ENCODE data around the gene OST4.
A peak's percentile ranks its signal among the peaks of the same experiment; 100 is the strongest.

The OST4 gene

DNA sequence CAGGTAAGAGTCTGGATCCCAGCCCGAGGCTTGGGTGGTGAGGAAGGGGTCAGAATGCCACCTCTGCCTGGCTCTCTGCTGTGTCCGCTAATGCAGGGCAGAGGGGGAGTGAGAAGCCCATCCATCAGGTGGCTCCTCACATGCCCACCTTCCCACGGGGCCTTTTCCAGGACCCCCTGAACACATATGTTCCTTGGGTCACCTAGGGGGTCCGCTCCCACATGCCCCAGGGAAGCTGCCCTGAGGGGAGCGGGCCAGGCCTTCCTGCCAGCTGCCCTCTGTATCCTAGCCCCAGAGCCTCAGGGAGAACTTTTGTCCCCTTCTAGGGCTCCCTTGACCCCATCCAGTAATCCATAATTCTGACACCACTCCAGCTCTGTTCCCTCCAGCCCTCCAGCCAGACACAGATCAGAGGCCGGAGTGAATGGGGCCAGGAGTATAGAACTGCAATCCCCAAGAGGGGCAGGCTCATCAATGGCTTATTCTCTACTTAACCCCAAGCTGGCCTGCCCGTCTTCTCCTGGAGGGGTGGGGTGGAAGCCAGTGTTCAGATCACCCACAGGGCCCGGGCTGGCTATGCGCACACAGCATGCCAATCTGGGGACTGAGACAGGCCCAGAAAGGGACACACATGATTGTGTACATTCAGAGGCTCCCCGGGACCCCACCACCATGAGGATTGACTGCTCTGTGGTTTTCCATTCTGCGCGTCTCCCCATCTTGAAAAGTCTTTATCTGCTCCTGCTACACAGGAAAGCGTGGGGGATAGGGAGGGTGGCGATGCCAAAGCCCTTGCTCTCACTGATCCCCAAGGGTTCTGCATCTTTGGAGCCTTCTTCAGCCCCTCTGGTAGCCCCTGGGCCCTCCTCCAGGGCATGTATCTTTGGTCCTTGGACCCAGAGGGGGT is 8.0 kb upstream of the OST4 start:
- Histone ChIP-seq H3K4me2 (ENCODE audit: insufficient read depth, low read length, poor library complexity, severe bottlenecking) (no peak overlapping the region), H2BK15ac (ENCODE audit: low read length) (peak overlapping the region; percentile 96), H3K36me3 (replicated peaks in 1 of 2; ENCODE audit: control insufficient read depth in 2 of 2, insufficient read depth in 2 of 2, low read length in 2 of 2) (no peaks in the 10 kb centered on the region), H3K4ac (ENCODE audit: low read length) (peak overlapping the region; percentile 41), H3K79me1 (ENCODE audit: low read depth, low read length) (no peaks in the 10 kb centered on the region), H2AK5ac (ENCODE audit: low read depth, low read length) (peak overlapping the region; percentile 71), H2BK5ac (ENCODE audit: low read length) (peak overlapping the region; percentile 57), H2AFZ (ENCODE audit: low read length) (peak overlapping the region; percentile 88), H3K14ac (ENCODE audit: low read length) (peak overlapping the region; percentile 59), H3K4me3 (ENCODE audit: low read length in 2 of 2) (no peak overlapping the region), H3K27ac (replicated peaks; ENCODE audit: low read length) (no peak overlapping the region), H2BK120ac (ENCODE audit: low read depth, low read length) (peak overlapping the region; percentile 84), H2BK12ac (ENCODE audit: low read length) (peak overlapping the region; percentile 67), H3K18ac (ENCODE audit: low read length) (peak overlapping the region; percentile 84), H4K91ac (ENCODE audit: low read depth, low read length, poor library complexity) (no peak overlapping the region), H3K23ac (ENCODE audit: low read depth, low read length, poor library complexity) (peak overlapping the region; percentile 3), H3K4me1 (ENCODE audit: control insufficient read depth in 2 of 2, insufficient read depth in 1 of 2, low read depth in 1 of 2, low read length in 2 of 2) (peaks cover 12 to 50% of the 10 kb centered on the region in 2 donors), H3K27me3 (ENCODE audit: control insufficient read depth in 3 of 3, insufficient read depth in 3 of 3, low read depth in 1 of 3, low read length in 3 of 3) (no peaks in the 10 kb centered on the region), H3K9ac (ENCODE audit: low read depth, low read length, poor library complexity) (no peak overlapping the region), H3K9me3 (replicated peaks in 1 of 2; ENCODE audit: control insufficient read depth in 2 of 2, insufficient read depth in 1 of 2, low read depth in 1 of 2, low read length in 2 of 2) (no peaks in the 10 kb centered on the region), H4K8ac (ENCODE audit: low read depth, low read length) (no peak overlapping the region)
- no CpG with 5 or more reads among the region's 14 CpGs for WGBS, 2 donors (ENCODE audit: extremely low coverage in 2 of 2, insufficient read length in 2 of 2, insufficient replicate concordance in 1 of 2)
- DNase-seq (ENCODE audit: low spot score) = no peak

DNA sequence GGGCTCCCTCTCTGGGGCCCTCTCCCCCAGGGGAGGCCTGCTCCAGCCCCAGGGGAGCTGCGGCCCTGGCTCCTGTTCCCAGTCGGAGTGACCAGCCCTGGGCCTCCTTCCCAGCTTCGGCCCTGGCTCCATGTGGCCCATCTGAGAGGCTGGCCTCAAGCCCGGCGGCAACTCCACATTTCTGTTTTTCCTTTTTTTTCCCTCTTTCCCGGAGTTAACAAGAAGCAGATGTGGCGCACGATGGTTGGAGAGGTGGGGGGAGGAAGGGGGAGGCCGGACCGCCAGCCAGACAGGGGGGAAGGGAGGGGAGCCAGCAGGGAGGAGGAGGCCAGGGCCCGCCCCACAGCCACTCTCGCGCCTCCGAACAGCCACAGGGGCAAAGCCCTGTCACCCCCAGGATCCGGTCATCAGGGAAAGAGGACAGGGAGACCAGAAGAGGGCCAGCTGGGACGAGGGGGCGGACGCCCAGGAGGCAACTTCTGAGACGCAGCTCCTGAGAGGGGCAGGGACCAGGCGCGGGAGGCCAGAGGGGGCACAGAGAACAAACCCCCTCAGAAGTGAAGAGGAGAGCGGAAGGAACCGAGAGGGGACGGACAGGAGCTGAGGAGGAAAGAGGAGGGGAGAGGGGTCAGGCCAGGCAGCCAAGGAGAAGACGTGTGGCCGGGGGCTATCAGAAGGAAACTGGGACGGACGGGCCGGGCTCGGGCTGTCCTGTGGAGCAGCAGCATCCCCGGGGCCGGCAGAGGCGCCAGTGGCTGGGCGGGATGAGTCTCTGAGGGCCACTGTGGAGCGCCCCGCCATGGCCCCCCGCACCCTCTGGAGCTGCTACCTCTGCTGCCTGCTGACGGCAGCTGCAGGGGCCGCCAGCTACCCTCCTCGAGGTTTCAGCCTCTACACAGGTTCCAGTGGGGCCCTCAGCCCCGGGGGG is 7.1 kb upstream of the OST4 start, which contains the start of gene EMILIN1:
Gene EMILIN1, plus strand, starts transcription at position 349 of the 928 bp plus-strand sequence. Its CDS starts 451 bp downstream, at position 800.
- H3K4me1 ChIP-seq (ENCODE audit: control insufficient read depth in 2 of 2, insufficient read depth in 1 of 2, low read depth in 1 of 2, low read length in 2 of 2) = peaks cover 12 to 48% of the 10 kb centered on the region in 2 donors
- H3K27ac ChIP-seq (replicated peaks; ENCODE audit: low read length) = peak within 1 kb of the TSS; percentile 37
- peak within 1 kb of the TSS; percentile 96 for H2BK15ac ChIP-seq (ENCODE audit: low read length)
- H3K4ac ChIP-seq (ENCODE audit: low read length) = peak within 1 kb of the TSS; percentile 41
- H3K14ac ChIP-seq (ENCODE audit: low read length) = peak within 1 kb of the TSS; percentile 59
- H3K79me1 ChIP-seq (ENCODE audit: low read depth, low read length) = no peaks in the 10 kb centered on the region
- no peak within 1 kb of the TSS for H2BK12ac ChIP-seq (ENCODE audit: low read length)
- H2AFZ ChIP-seq (ENCODE audit: low read length) = peak within 1 kb of the TSS; percentile 88
- no peak within 1 kb of the TSS for H4K8ac ChIP-seq (ENCODE audit: low read depth, low read length)
- peak within 1 kb of the TSS; percentile 84 for H3K18ac ChIP-seq (ENCODE audit: low read length)
- whole genome bisulfite sequencing, 2 donors (ENCODE audit: extremely low coverage in 2 of 2, insufficient read length in 2 of 2, insufficient replicate concordance in 1 of 2) = no CpG with 5 or more reads among the region's 41 CpGs
- H2BK5ac ChIP-seq (ENCODE audit: low read length) = peak within 1 kb of the TSS; percentile 35
- peak within 1 kb of the TSS; percentile 3 for H3K23ac ChIP-seq (ENCODE audit: low read depth, low read length, poor library complexity)
- no peaks in the 10 kb centered on the region for H3K27me3 ChIP-seq (ENCODE audit: control insufficient read depth in 3 of 3, insufficient read depth in 3 of 3, low read depth in 1 of 3, low read length in 3 of 3)
- H3K9ac ChIP-seq (ENCODE audit: low read depth, low read length, poor library complexity) = peak within 1 kb of the TSS; percentile 39
- H2AK5ac ChIP-seq (ENCODE audit: low read depth, low read length) = peak within 1 kb of the TSS; percentile 71
- H3K9me3 ChIP-seq (replicated peaks in 1 of 2; ENCODE audit: control insufficient read depth in 2 of 2, insufficient read depth in 1 of 2, low read depth in 1 of 2, low read length in 2 of 2) = no peaks in the 10 kb centered on the region
- peak within 1 kb of the TSS; percentile 29 for H3K4me2 ChIP-seq (ENCODE audit: insufficient read depth, low read length, poor library complexity, severe bottlenecking)
- no peaks in the 10 kb centered on the region for H3K36me3 ChIP-seq (replicated peaks in 1 of 2; ENCODE audit: control insufficient read depth in 2 of 2, insufficient read depth in 2 of 2, low read length in 2 of 2)
- DNase-seq (ENCODE audit: low spot score) = no peak
- H3K4me3 ChIP-seq (ENCODE audit: low read length in 2 of 2) = no peak within 1 kb of the TSS
- H4K91ac ChIP-seq (ENCODE audit: low read depth, low read length, poor library complexity) = no peak within 1 kb of the TSS
- peak within 1 kb of the TSS; percentile 84 for H2BK120ac ChIP-seq (ENCODE audit: low read depth, low read length)

GRCh38 chr2:27077231-27077630 is 5.8 kb upstream of the OST4 start:
- Histone ChIP-seq H3K4ac (ENCODE audit: low read length) (no peak overlapping the region), H4K91ac (ENCODE audit: low read depth, low read length, poor library complexity) (no peak overlapping the region), H3K4me2 (ENCODE audit: insufficient read depth, low read length, poor library complexity, severe bottlenecking) (no peak overlapping the region), H3K4me3 (ENCODE audit: low read length in 2 of 2) (no peak overlapping the region), H2AK5ac (ENCODE audit: low read depth, low read length) (peak overlapping the region; percentile 36), H3K14ac (ENCODE audit: low read length) (no peak overlapping the region), H2AFZ (ENCODE audit: low read length) (no peak overlapping the region), H4K8ac (ENCODE audit: low read depth, low read length) (no peak overlapping the region), H2BK12ac (ENCODE audit: low read length) (no peak overlapping the region), H2BK120ac (ENCODE audit: low read depth, low read length) (no peak overlapping the region), H3K27ac (replicated peaks; ENCODE audit: low read length) (no peak overlapping the region), H3K27me3 (ENCODE audit: control insufficient read depth in 3 of 3, insufficient read depth in 3 of 3, low read depth in 1 of 3, low read length in 3 of 3) (no peaks in the 10 kb centered on the region), H2BK15ac (ENCODE audit: low read length) (no peak overlapping the region), H3K18ac (ENCODE audit: low read length) (peak overlapping the region; percentile 3), H3K9me3 (replicated peaks in 1 of 2; ENCODE audit: control insufficient read depth in 2 of 2, insufficient read depth in 1 of 2, low read depth in 1 of 2, low read length in 2 of 2) (no peaks in the 10 kb centered on the region), H3K36me3 (replicated peaks in 1 of 2; ENCODE audit: control insufficient read depth in 2 of 2, insufficient read depth in 2 of 2, low read length in 2 of 2) (no peaks in the 10 kb centered on the region), H3K4me1 (ENCODE audit: control insufficient read depth in 2 of 2, insufficient read depth in 1 of 2, low read depth in 1 of 2, low read length in 2 of 2) (peaks cover 17 to 54% of the 10 kb centered on the region in 2 donors), H3K79me1 (ENCODE audit: low read depth, low read length) (no peaks in the 10 kb centered on the region), H3K23ac (ENCODE audit: low read depth, low read length, poor library complexity) (no peak overlapping the region), H3K9ac (ENCODE audit: low read depth, low read length, poor library complexity) (no peak overlapping the region), H2BK5ac (ENCODE audit: low read length) (no peak overlapping the region)
- no CpG with 5 or more reads among the region's 7 CpGs for WGBS, 2 donors (ENCODE audit: extremely low coverage in 2 of 2, insufficient read length in 2 of 2, insufficient replicate concordance in 1 of 2)
- no peak for DNase-seq (ENCODE audit: low spot score)
